Upper lobe of right lung (tissue), 1 donor: ENCODE results near the gene MAP3K5. TPM values are rescaled to one million over a fixed set of nuclear protein-coding genes. Genes with fewer than 3 reads are reported as not detected.
A peak's percentile ranks its signal among the peaks of the same experiment; 100 is the strongest.

Source experiments
- ATAC-seq: fragments of 200-7000 bp; cut with Tn5 transposase; one replicate; pipeline ENCODE4 v1.9.1; 2020; ENCODE audit warnings: mild to moderate bottlenecking, moderate library complexity
- DNase-seq: peaks from one replicate; pipeline ENCODE4 v3.0.0-alpha.2; 2020
- H3K27ac ChIP-seq: fragments of 200-600 bp; one replicate; pipeline ENCODE4 v1.8.0; 2022
- H3K27me3 ChIP-seq: fragments of 200-600 bp; one replicate; pipeline ENCODE4 v1.8.0; 2022; ENCODE audit warnings: mild to moderate bottlenecking
- H3K36me3 ChIP-seq: fragments of 200-600 bp; one replicate; pipeline ENCODE4 v1.8.0; 2022
- H3K4me1 ChIP-seq: fragments of 200-600 bp; one replicate; pipeline ENCODE4 v1.8.0; 2022
- H3K4me3 ChIP-seq: fragments of 200-600 bp; one replicate; pipeline ENCODE4 v1.8.0; 2022; ENCODE audit warnings: mild to moderate bottlenecking
- H3K9me3 ChIP-seq: fragments of 200-600 bp; one replicate; pipeline ENCODE4 v1.8.0; 2022
- CTCF ChIP-seq: fragments of 200-600 bp; IDR thresholded peaks from one replicate; pipeline ENCODE4 v1.8.0; 2022; ENCODE audit warnings: antibody characterized with exemption
- intact Hi-C: fragments of 100-400 bp; cut with DNase I; formaldehyde crosslinking; loops from one replicate; pipeline ENCODE4 v1.11.0; 2022
- total RNA-seq: library from RNA; stranded (reverse); fragmentation: NEBNext Ultra II Directional; extraction: Animal tissue kit (Norgen Biotek cat#: 25700); gene quantifications from one replicate; pipeline ENCODE4 v1.2.1, GENCODE V29; 2021
- donor health status: DM: no; HTN: yes; CAD: no; lungs with severe emphysema.

The MAP3K5 gene
- total RNA-seq, 1 donor from 2014 or later, result 32.5 TPM

GRCh38 chr6:136563386-136564152, 228.7 kb downstream of the MAP3K5 start:
- H3K27ac ChIP-seq, result no peak overlapping the region
- intact Hi-C loops, result no loop called here
- ATAC-seq, result no peak

GRCh38 chr6:136562211-136562610, 230.1 kb downstream of the MAP3K5 start:
- TF ChIP-seq CTCF, result no peak
- Histone ChIP-seq H3K4me3 (no peak overlapping the region), H3K27ac (no peak overlapping the region), H3K27me3 (no peaks in the 10 kb centered on the region), H3K36me3 (peaks cover 59% of the 10 kb centered on the region), H3K4me1 (no peaks in the 10 kb centered on the region), H3K9me3 (no peaks in the 10 kb centered on the region)
- DNase-seq (no peak), ATAC-seq (no peak)
- intact Hi-C loops, result no loop called here

More at GRCh38 chr6:136563386-136564152, 228.7 kb downstream of the MAP3K5 start:
- no peaks in the 10 kb centered on the region for H3K4me1 ChIP-seq
- no peak for TF ChIP-seq CTCF
- no peak for DNase-seq
- H3K27me3 ChIP-seq, result no peaks in the 10 kb centered on the region
- peaks cover 66% of the 10 kb centered on the region for H3K36me3 ChIP-seq
- no peaks in the 10 kb centered on the region for H3K9me3 ChIP-seq
- no peak overlapping the region for H3K4me3 ChIP-seq

- H3K27ac ChIP-seq, result no peak overlapping the region
- H3K4me3 ChIP-seq, result no peak overlapping the region
- no peak for ATAC-seq
Measured at GRCh38 chr6:136553166-136553787, 239.0 kb downstream of the MAP3K5 start.

GRCh38 chr6:136552054-136552453, 240.2 kb downstream of the MAP3K5 start:
- intact Hi-C loops, result no loop called here
- Histone ChIP-seq H3K36me3 (peaks cover 7% of the 10 kb centered on the region), H3K9me3 (no peaks in the 10 kb centered on the region), H3K4me3 (no peak overlapping the region), H3K27ac (no peak overlapping the region), H3K4me1 (peaks cover 12% of the 10 kb centered on the region), H3K27me3 (peaks cover 7% of the 10 kb centered on the region)
- ATAC-seq (no peak), DNase-seq (no peak)
- TF ChIP-seq CTCF, result no peak

More at GRCh38 chr6:136553166-136553787, 239.0 kb downstream of the MAP3K5 start:
- no peak for TF ChIP-seq CTCF
- Histone ChIP-seq H3K27me3 (peaks cover 7% of the 10 kb centered on the region), H3K9me3 (no peaks in the 10 kb centered on the region), H3K36me3 (peaks cover 9% of the 10 kb centered on the region), H3K4me1 (peaks cover 12% of the 10 kb centered on the region)
- no peak for DNase-seq
- intact Hi-C loops, result no loop called here

- Histone ChIP-seq H3K4me1 (peaks cover 12% of the 10 kb centered on the region), H3K36me3 (no peaks in the 10 kb centered on the region), H3K27ac (no peak overlapping the region), H3K27me3 (peaks cover 7% of the 10 kb centered on the region), H3K4me3 (peak overlapping the region; percentile 69), H3K9me3 (no peaks in the 10 kb centered on the region)
- DNase-seq, result no peak
- TF ChIP-seq CTCF, result no peak
- no peak for ATAC-seq
- intact Hi-C loops, result no loop called here
Measured at GRCh38 chr6:136551103-136551502, 241.2 kb downstream of the MAP3K5 start.
